Measurements from ENCODE around the gene CD53.

CD53 gene

GRCh38 chr1:110876748-110877341 is 3.9 kb downstream of the CD53 start:
- no CpG with 5 or more reads among the region's 1 CpG for WGBS
- no peak overlapping the region for H3K9ac ChIP-seq (ENCODE audit: low read length)
- H3K18ac ChIP-seq (ENCODE audit: low read depth in 1 of 2, low read length in 2 of 2): no peak overlapping the region
- no peak overlapping the region for H2AK5ac ChIP-seq (ENCODE audit: low read length, severe bottlenecking)
- no peak overlapping the region for H2AFZ ChIP-seq (ENCODE audit: low read depth, low read length)
- no peak overlapping the region for H2BK120ac ChIP-seq (ENCODE audit: low read depth, low read length)
- H2BK12ac ChIP-seq (ENCODE audit: low read length in 2 of 2): no peak overlapping the region
- H3K36me3 ChIP-seq (ENCODE audit: control insufficient read depth in 1 of 2, insufficient read depth in 2 of 2, low read depth in 1 of 2, low read length in 2 of 2): no peaks in the 10 kb centered on the region
- DNase-seq: no peak
- H3K23ac ChIP-seq (ENCODE audit: low read length in 2 of 2): no peak overlapping the region
- no peaks in the 10 kb centered on the region for H3K4me1 ChIP-seq (ENCODE audit: control insufficient read depth, insufficient read depth, low read depth, low read length)
- no peak overlapping the region for H3K27ac ChIP-seq (ENCODE audit: low read length, poor library complexity, severe bottlenecking)
- H3K79me1 ChIP-seq (replicated peaks; ENCODE audit: low read length, poor library complexity, severe bottlenecking): no peaks in the 10 kb centered on the region
- no peak overlapping the region for H2BK15ac ChIP-seq (ENCODE audit: low read depth, poor library complexity, severe bottlenecking)
- H2BK5ac ChIP-seq (ENCODE audit: low read depth, low read length, poor library complexity, severe bottlenecking): no peak overlapping the region
- no peak overlapping the region for H4K91ac ChIP-seq (ENCODE audit: low read length)
- H3K4me2 ChIP-seq (ENCODE audit: low read length, poor library complexity, severe bottlenecking): no peak overlapping the region
- H3K4ac ChIP-seq (ENCODE audit: low read depth in 1 of 2, low read length in 2 of 2): no peak overlapping the region
- H3K4me3 ChIP-seq (ENCODE audit: insufficient read depth in 1 of 2, low read depth in 1 of 2, low read length in 2 of 2): no peak overlapping the region
- H3K14ac ChIP-seq (ENCODE audit: low read length in 2 of 2): no peak overlapping the region
- no peaks in the 10 kb centered on the region for H3K27me3 ChIP-seq (ENCODE audit: control insufficient read depth in 1 of 2, insufficient read depth in 1 of 2, low read length in 2 of 2)
- no peaks in the 10 kb centered on the region for H3K9me3 ChIP-seq (ENCODE audit: control insufficient read depth, low read length)
- H4K8ac ChIP-seq (ENCODE audit: low read length): no peak overlapping the region

- H3K27ac ChIP-seq (ENCODE audit: low read length, poor library complexity, severe bottlenecking): no peak overlapping the region
- no peak overlapping the region for H3K18ac ChIP-seq (ENCODE audit: low read depth in 1 of 2, low read length in 2 of 2)
- no peak overlapping the region for H2BK12ac ChIP-seq (ENCODE audit: low read length in 2 of 2)
- no peak overlapping the region for H4K8ac ChIP-seq (ENCODE audit: low read length)
- no peak overlapping the region for H3K9ac ChIP-seq (ENCODE audit: low read length)
- H3K14ac ChIP-seq (ENCODE audit: low read length in 2 of 2): no peak overlapping the region
- no peaks in the 10 kb centered on the region for H3K36me3 ChIP-seq (ENCODE audit: control insufficient read depth in 1 of 2, insufficient read depth in 2 of 2, low read depth in 1 of 2, low read length in 2 of 2)
- H3K4me3 ChIP-seq (ENCODE audit: insufficient read depth in 1 of 2, low read depth in 1 of 2, low read length in 2 of 2): no peak overlapping the region
- DNase-seq: no peak
- H3K4me1 ChIP-seq (ENCODE audit: control insufficient read depth, insufficient read depth, low read depth, low read length): no peaks in the 10 kb centered on the region
- no peak overlapping the region for H3K4ac ChIP-seq (ENCODE audit: low read depth in 1 of 2, low read length in 2 of 2)
- H2BK5ac ChIP-seq (ENCODE audit: low read depth, low read length, poor library complexity, severe bottlenecking): no peak overlapping the region
- no peaks in the 10 kb centered on the region for H3K79me1 ChIP-seq (replicated peaks; ENCODE audit: low read length, poor library complexity, severe bottlenecking)
- no peaks in the 10 kb centered on the region for H3K9me3 ChIP-seq (ENCODE audit: control insufficient read depth, low read length)
- no peak overlapping the region for H2AK5ac ChIP-seq (ENCODE audit: low read length, severe bottlenecking)
- WGBS: 77% methylated on average over 4 of the region's 6 CpGs
- no peak overlapping the region for H3K23ac ChIP-seq (ENCODE audit: low read length in 2 of 2)
- no peak overlapping the region for H2BK15ac ChIP-seq (ENCODE audit: low read depth, poor library complexity, severe bottlenecking)
- no peak overlapping the region for H2AFZ ChIP-seq (ENCODE audit: low read depth, low read length)
- no peak overlapping the region for H2BK120ac ChIP-seq (ENCODE audit: low read depth, low read length)
- H3K27me3 ChIP-seq (ENCODE audit: control insufficient read depth in 1 of 2, insufficient read depth in 1 of 2, low read length in 2 of 2): no peaks in the 10 kb centered on the region
- H3K4me2 ChIP-seq (ENCODE audit: low read length, poor library complexity, severe bottlenecking): no peak overlapping the region
- H4K91ac ChIP-seq (ENCODE audit: low read length): no peak overlapping the region
Observed at GRCh38 chr1:110877364-110877763, 4.4 kb downstream of the CD53 start.

DNA sequence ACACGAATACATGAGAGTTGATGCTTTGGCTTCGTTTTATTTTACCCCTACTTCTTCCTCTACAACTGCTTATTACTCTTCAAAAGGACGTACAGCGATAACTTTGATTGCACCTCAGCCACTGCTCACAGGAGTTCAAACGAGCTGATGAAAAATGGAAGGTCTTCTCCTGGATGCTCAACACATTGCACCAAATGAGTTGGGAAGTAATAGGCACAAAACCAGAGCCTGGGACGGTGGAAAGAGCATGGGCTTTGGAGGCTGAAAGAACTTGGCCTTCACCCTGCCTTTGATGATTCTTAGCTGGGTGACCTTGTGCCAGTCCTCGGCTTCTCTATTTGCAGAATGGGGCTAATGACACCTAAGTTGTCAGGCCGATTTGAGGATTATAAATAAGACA is 4.8 kb downstream of the CD53 start:
- no peaks in the 10 kb centered on the region for H3K27me3 ChIP-seq (ENCODE audit: control insufficient read depth in 1 of 2, insufficient read depth in 1 of 2, low read length in 2 of 2)

GRCh38 chr1:110878591-110878990 is 5.6 kb downstream of the CD53 start:
- WGBS: no CpG with 5 or more reads among the region's 2 CpGs
- Histone ChIP-seq H3K36me3 (ENCODE audit: control insufficient read depth in 1 of 2, insufficient read depth in 2 of 2, low read depth in 1 of 2, low read length in 2 of 2) (no peaks in the 10 kb centered on the region), H3K79me1 (replicated peaks; ENCODE audit: low read length, poor library complexity, severe bottlenecking) (no peaks in the 10 kb centered on the region), H3K4me1 (ENCODE audit: control insufficient read depth, insufficient read depth, low read depth, low read length) (no peaks in the 10 kb centered on the region), H3K4ac (ENCODE audit: low read depth in 1 of 2, low read length in 2 of 2) (no peak overlapping the region), H3K4me3 (ENCODE audit: insufficient read depth in 1 of 2, low read depth in 1 of 2, low read length in 2 of 2) (no peak overlapping the region), H2BK15ac (ENCODE audit: low read depth, poor library complexity, severe bottlenecking) (no peak overlapping the region), H3K9ac (ENCODE audit: low read length) (no peak overlapping the region), H3K9me3 (ENCODE audit: control insufficient read depth, low read length) (no peaks in the 10 kb centered on the region), H3K18ac (ENCODE audit: low read depth in 1 of 2, low read length in 2 of 2) (no peak overlapping the region), H3K14ac (ENCODE audit: low read length in 2 of 2) (no peak overlapping the region), H3K4me2 (ENCODE audit: low read length, poor library complexity, severe bottlenecking) (no peak overlapping the region), H2AK5ac (ENCODE audit: low read length, severe bottlenecking) (no peak overlapping the region), H2BK5ac (ENCODE audit: low read depth, low read length, poor library complexity, severe bottlenecking) (no peak overlapping the region), H2BK120ac (ENCODE audit: low read depth, low read length) (no peak overlapping the region), H2BK12ac (ENCODE audit: low read length in 2 of 2) (no peak overlapping the region), H3K23ac (ENCODE audit: low read length in 2 of 2) (no peak overlapping the region), H3K27me3 (ENCODE audit: control insufficient read depth in 1 of 2, insufficient read depth in 1 of 2, low read length in 2 of 2) (no peaks in the 10 kb centered on the region), H3K27ac (ENCODE audit: low read length, poor library complexity, severe bottlenecking) (no peak overlapping the region), H4K91ac (ENCODE audit: low read length) (no peak overlapping the region), H4K8ac (ENCODE audit: low read length) (no peak overlapping the region), H2AFZ (ENCODE audit: low read depth, low read length) (no peak overlapping the region)
- DNase-seq: no peak

More for the DNA sequence above, 4.8 kb downstream of the CD53 start:
- H3K9me3 ChIP-seq (ENCODE audit: control insufficient read depth, low read length): no peaks in the 10 kb centered on the region
- no peak overlapping the region for H2BK12ac ChIP-seq (ENCODE audit: low read length in 2 of 2)
- 70% methylated on average over 6 of the region's 8 CpGs for WGBS
- no peak overlapping the region for H2BK120ac ChIP-seq (ENCODE audit: low read depth, low read length)
- H3K4ac ChIP-seq (ENCODE audit: low read depth in 1 of 2, low read length in 2 of 2): no peak overlapping the region
- H2AK5ac ChIP-seq (ENCODE audit: low read length, severe bottlenecking): no peak overlapping the region
- no peaks in the 10 kb centered on the region for H3K36me3 ChIP-seq (ENCODE audit: control insufficient read depth in 1 of 2, insufficient read depth in 2 of 2, low read depth in 1 of 2, low read length in 2 of 2)
- no peak overlapping the region for H3K27ac ChIP-seq (ENCODE audit: low read length, poor library complexity, severe bottlenecking)
- H3K4me2 ChIP-seq (ENCODE audit: low read length, poor library complexity, severe bottlenecking): no peak overlapping the region
- H3K4me1 ChIP-seq (ENCODE audit: control insufficient read depth, insufficient read depth, low read depth, low read length): no peaks in the 10 kb centered on the region
- no peak overlapping the region for H3K4me3 ChIP-seq (ENCODE audit: insufficient read depth in 1 of 2, low read depth in 1 of 2, low read length in 2 of 2)
- no peak overlapping the region for H2AFZ ChIP-seq (ENCODE audit: low read depth, low read length)
- H4K8ac ChIP-seq (ENCODE audit: low read length): no peak overlapping the region
- no peak overlapping the region for H3K18ac ChIP-seq (ENCODE audit: low read depth in 1 of 2, low read length in 2 of 2)
- no peak overlapping the region for H3K23ac ChIP-seq (ENCODE audit: low read length in 2 of 2)
- no peaks in the 10 kb centered on the region for H3K79me1 ChIP-seq (replicated peaks; ENCODE audit: low read length, poor library complexity, severe bottlenecking)
- no peak overlapping the region for H4K91ac ChIP-seq (ENCODE audit: low read length)
- H3K9ac ChIP-seq (ENCODE audit: low read length): no peak overlapping the region
- H2BK15ac ChIP-seq (ENCODE audit: low read depth, poor library complexity, severe bottlenecking): no peak overlapping the region
- DNase-seq: no peak
- H3K14ac ChIP-seq (ENCODE audit: low read length in 2 of 2): no peak overlapping the region
- no peak overlapping the region for H2BK5ac ChIP-seq (ENCODE audit: low read depth, low read length, poor library complexity, severe bottlenecking)
